ENCODE measurements around the gene PRDM2.

DNA sequence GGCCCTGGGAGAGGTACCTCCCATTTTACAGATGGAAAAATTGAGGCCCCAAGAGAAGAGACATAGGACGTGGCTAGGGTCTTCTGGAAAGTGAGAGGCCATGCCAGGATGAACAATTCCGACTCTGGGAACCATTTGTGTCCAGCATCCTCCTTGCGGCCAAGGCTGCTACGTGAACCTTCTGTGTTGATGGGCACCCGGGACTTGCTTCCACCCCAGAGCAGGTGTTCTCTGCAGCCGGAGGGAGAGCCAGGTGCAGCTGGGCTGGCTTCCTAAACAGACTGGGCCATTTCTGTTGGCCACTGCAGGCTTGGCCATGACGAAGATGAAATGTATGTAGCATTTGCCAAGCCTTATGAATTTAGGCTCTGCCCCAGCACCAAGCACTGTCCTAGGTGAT is 118.9 kb downstream of the PRDM2 start:
- TF ChIP-seq POLR2A (IDR thresholded peaks at IDR 0.05) (no peak), CTCF (IDR thresholded peaks at IDR 0.05) (no peak)

Measured in heart left ventricle (tissue), 13 donors.